GM23338 (cell line): ENCODE measurements around the gene ESPL1. TPM values are rescaled to one million over a fixed set of nuclear protein-coding genes. Genes with fewer than 3 reads are reported as not detected.

Source experiments
- ATAC-seq: fragments of 200-7000 bp; cut with Tn5 transposase; 3 replicates; pipeline ENCODE4 v1.9.1; 2020
- DNase-seq: peaks from one replicate; pipeline ENCODE4 v3.0.0-alpha.2; 2015; ENCODE audit warnings: low spot score
- H2AFZ ChIP-seq: fragments of 200-600 bp; sonication (generic); 2 replicates; pipeline ENCODE4 v1.8.0; 2016; ENCODE audit warnings: antibody characterized with exemption, mild to moderate bottlenecking, moderate library complexity
- H3F3A ChIP-seq: fragments of 200-600 bp; sonication (generic); replicated peaks from 2 replicates; pipeline ENCODE4 v1.8.0; 2017; ENCODE audit warnings: antibody characterized with exemption, mixed run types, low read depth
- H3K27ac ChIP-seq: fragments of 200-600 bp; sonication (generic); 2 replicates; pipeline ENCODE4 v1.6.1; 2016; ENCODE audit warnings: low read depth
- H3K27me3 ChIP-seq: fragments of 200-600 bp; sonication (generic); 2 replicates; pipeline ENCODE4 v1.8.0; 2016; ENCODE audit warnings: mild to moderate bottlenecking, mixed run types, moderate library complexity; ENCODE audit not compliant: insufficient read depth
- H3K36me3 ChIP-seq: fragments of 200-600 bp; sonication (generic); 2 replicates; pipeline ENCODE4 v1.8.0; 2016; ENCODE audit warnings: mild to moderate bottlenecking; ENCODE audit not compliant: insufficient read depth
- H3K4me1 ChIP-seq: fragments of 200-600 bp; sonication (generic); 2 replicates; pipeline ENCODE4 v1.8.0; 2016; ENCODE audit warnings: mild to moderate bottlenecking, moderate library complexity; ENCODE audit not compliant: insufficient read depth
- H3K4me2 ChIP-seq: fragments of 200-600 bp; sonication (generic); 2 replicates; pipeline ENCODE4 v1.7.1; 2017; ENCODE audit warnings: mixed run types
- H3K4me3 ChIP-seq: fragments of 200-600 bp; sonication (generic); 2 replicates; pipeline ENCODE4 v1.6.1; 2016; ENCODE audit warnings: mixed run types
- H3K79me2 ChIP-seq: fragments of 200-600 bp; sonication (generic); replicated peaks from 2 replicates; pipeline ENCODE4 v1.8.0; 2017; ENCODE audit warnings: mild to moderate bottlenecking; ENCODE audit not compliant: insufficient read depth
- H3K9me2 ChIP-seq: fragments of 200-600 bp; sonication (generic); 2 replicates; pipeline ENCODE4 v1.8.0; 2017; ENCODE audit not compliant: insufficient read depth
- H4K20me1 ChIP-seq: fragments of 200-600 bp; sonication (generic); replicated peaks from 2 replicates; pipeline ENCODE4 v1.8.0; 2017; ENCODE audit warnings: mild to moderate bottlenecking; ENCODE audit not compliant: insufficient read depth
- H3K27ac Mint-ChIP-seq: 2 replicates; pipeline ENCODE4 v1.8.0; 2020; ENCODE audit warnings: inconsistent platforms, mild to moderate bottlenecking, moderate library complexity, mixed read lengths
- H3K27me3 Mint-ChIP-seq: 3 replicates; pipeline ENCODE4 v1.8.0; 2022; ENCODE audit warnings: low read depth, mild to moderate bottlenecking, moderate library complexity, mixed read lengths, inconsistent platforms; ENCODE audit not compliant: insufficient read depth, poor library complexity
- H3K36me3 Mint-ChIP-seq: 3 replicates; pipeline ENCODE4 v1.8.0; 2021; ENCODE audit warnings: low read depth, mild to moderate bottlenecking, inconsistent platforms, moderate library complexity, mixed read lengths
- H3K4me1 Mint-ChIP-seq: 3 replicates; pipeline ENCODE4 v1.8.0; 2020; ENCODE audit warnings: mild to moderate bottlenecking, inconsistent platforms, mixed read lengths
- H3K4me3 Mint-ChIP-seq: 3 replicates; pipeline ENCODE4 v1.8.0; 2021; ENCODE audit warnings: moderate library complexity, mild to moderate bottlenecking, inconsistent platforms, mixed read lengths
- H3K9me3 Mint-ChIP-seq: 3 replicates; pipeline ENCODE4 v1.8.0; 2020; ENCODE audit warnings: moderate library complexity, mild to moderate bottlenecking, inconsistent platforms, mixed read lengths
- CREB1 ChIP-seq: fragments of 250-450 bp; sonication (Bioruptor Pico); IDR thresholded peaks from 2 replicates; pipeline ENCODE4 v1.5.0; 2020; ENCODE audit warnings: low read depth, mild to moderate bottlenecking, moderate library complexity
- ETS1 ChIP-seq: IDR thresholded peaks from 2 replicates; pipeline ENCODE4 v1.6.1; 2016; ENCODE audit warnings: antibody characterized with exemption
- EZH2phosphoT487 ChIP-seq: fragments of 200-600 bp; sonication (generic); IDR thresholded peaks from one replicate; pipeline ENCODE4 v1.8.1; 2018; ENCODE audit warnings: antibody characterized with exemption; ENCODE audit not compliant: unreplicated experiment
- JUNB ChIP-seq: IDR thresholded peaks from one replicate; pipeline ENCODE4 v1.6.1; 2016; ENCODE audit warnings: antibody characterized with exemption; ENCODE audit not compliant: unreplicated experiment
- POLR2AphosphoS5 ChIP-seq: IDR thresholded peaks from 2 replicates; pipeline ENCODE4 v1.6.1; 2016; ENCODE audit warnings: antibody characterized with exemption, low read depth
- STAT1 ChIP-seq: IDR thresholded peaks from one replicate; pipeline ENCODE4 v1.6.1; 2016; ENCODE audit warnings: antibody characterized with exemption; ENCODE audit not compliant: unreplicated experiment
- ZNF114 ChIP-seq: fragments of 250-450 bp; sonication (Bioruptor Pico); IDR thresholded peaks from 2 replicates; pipeline ENCODE4 v1.5.0; 2020; ENCODE audit warnings: mild to moderate bottlenecking, moderate library complexity
- polyA plus RNA-seq: library from polyadenylated mRNA; unstranded; fragments of >200 nt; fragmentation: Nextera tagmentation; extraction: Ambion mirVana; gene quantifications from 2 replicates; pipeline ENCODE4 v1.2.1, GENCODE V29; 2016
- total RNA-seq: library from RNA; depleted of rRNA; stranded (reverse); fragments of >200 nt; shearing (Covaris generic); gene quantifications from 2 replicates; pipeline ENCODE4 v1.2.3, GENCODE V29; 2014
- TF ChIP-seq, protein P1 (sequence below): fragments of 250-450 bp; sonication (Bioruptor Pico); IDR thresholded peaks from 2 replicates; pipeline ENCODE4 v1.5.0; 2020; ENCODE audit warnings: mild to moderate bottlenecking, moderate library complexity
- TF ChIP-seq, protein P2 (sequence below), 2 experiments: fragments of 200-600 bp in 1 of 2; sonication (generic) in 1 of 2; conservative IDR thresholded peaks; 2 replicates each; pipeline versions ENCODE4 v1.5.1 to v1.6.1; 2016 to 2017; ENCODE audit warnings: antibody characterized with exemption in 2 of 2, low read depth in 2 of 2, mild to moderate bottlenecking in 2 of 2, moderate library complexity in 1 of 2

The ESPL1 gene
- total and polyA plus RNA-seq, 2 experiments from 2014 or later = 13.2 to 56.5 TPM

- TF ChIP-seq, protein P1, sequence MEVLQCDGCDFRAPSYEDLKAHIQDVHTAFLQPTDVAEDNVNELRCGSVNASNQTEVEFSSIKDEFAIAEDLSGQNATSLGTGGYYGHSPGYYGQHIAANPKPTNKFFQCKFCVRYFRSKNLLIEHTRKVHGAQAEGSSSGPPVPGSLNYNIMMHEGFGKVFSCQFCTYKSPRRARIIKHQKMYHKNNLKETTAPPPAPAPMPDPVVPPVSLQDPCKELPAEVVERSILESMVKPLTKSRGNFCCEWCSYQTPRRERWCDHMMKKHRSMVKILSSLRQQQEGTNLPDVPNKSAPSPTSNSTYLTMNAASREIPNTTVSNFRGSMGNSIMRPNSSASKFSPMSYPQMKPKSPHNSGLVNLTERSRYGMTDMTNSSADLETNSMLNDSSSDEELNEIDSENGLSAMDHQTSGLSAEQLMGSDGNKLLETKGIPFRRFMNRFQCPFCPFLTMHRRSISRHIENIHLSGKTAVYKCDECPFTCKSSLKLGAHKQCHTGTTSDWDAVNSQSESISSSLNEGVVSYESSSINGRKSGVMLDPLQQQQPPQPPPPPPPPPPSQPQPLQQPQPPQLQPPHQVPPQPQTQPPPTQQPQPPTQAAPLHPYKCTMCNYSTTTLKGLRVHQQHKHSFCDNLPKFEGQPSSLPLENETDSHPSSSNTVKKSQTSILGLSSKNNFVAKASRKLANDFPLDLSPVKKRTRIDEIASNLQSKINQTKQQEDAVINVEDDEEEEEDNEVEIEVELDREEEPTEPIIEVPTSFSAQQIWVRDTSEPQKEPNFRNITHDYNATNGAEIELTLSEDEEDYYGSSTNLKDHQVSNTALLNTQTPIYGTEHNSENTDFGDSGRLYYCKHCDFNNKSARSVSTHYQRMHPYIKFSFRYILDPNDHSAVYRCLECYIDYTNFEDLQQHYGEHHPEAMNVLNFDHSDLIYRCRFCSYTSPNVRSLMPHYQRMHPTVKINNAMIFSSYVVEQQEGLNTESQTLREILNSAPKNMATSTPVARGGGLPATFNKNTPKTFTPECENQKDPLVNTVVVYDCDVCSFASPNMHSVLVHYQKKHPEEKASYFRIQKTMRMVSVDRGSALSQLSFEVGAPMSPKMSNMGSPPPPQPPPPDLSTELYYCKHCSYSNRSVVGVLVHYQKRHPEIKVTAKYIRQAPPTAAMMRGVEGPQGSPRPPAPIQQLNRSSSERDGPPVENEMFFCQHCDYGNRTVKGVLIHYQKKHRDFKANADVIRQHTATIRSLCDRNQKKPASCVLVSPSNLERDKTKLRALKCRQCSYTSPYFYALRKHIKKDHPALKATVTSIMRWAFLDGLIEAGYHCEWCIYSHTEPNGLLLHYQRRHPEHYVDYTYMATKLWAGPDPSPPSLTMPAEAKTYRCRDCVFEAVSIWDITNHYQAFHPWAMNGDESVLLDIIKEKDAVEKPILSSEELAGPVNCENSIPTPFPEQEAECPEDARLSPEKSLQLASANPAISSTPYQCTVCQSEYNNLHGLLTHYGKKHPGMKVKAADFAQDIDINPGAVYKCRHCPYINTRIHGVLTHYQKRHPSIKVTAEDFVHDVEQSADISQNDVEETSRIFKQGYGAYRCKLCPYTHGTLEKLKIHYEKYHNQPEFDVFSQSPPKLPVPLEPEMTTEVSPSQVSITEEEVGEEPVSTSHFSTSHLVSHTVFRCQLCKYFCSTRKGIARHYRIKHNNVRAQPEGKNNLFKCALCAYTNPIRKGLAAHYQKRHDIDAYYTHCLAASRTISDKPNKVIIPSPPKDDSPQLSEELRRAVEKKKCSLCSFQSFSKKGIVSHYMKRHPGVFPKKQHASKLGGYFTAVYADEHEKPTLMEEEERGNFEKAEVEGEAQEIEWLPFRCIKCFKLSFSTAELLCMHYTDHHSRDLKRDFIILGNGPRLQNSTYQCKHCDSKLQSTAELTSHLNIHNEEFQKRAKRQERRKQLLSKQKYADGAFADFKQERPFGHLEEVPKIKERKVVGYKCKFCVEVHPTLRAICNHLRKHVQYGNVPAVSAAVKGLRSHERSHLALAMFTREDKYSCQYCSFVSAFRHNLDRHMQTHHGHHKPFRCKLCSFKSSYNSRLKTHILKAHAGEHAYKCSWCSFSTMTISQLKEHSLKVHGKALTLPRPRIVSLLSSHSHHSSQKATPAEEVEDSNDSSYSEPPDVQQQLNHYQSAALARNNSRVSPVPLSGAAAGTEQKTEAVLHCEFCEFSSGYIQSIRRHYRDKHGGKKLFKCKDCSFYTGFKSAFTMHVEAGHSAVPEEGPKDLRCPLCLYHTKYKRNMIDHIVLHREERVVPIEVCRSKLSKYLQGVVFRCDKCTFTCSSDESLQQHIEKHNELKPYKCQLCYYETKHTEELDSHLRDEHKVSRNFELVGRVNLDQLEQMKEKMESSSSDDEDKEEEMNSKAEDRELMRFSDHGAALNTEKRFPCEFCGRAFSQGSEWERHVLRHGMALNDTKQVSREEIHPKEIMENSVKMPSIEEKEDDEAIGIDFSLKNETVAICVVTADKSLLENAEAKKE (CRISPR knock-in tag) = no peak
- TF ChIP-seq EZH2phosphoT487 (no peak), POLR2AphosphoS5 (no peak), ZNF114 (CRISPR knock-in tag) (no peak), ETS1 (no peak), CREB1 (CRISPR knock-in tag) (no peak)
These were observed 41.3 kb upstream of the ESPL1 start (continued) for GRCh38 chr12:53226815-53227214.

DNA sequence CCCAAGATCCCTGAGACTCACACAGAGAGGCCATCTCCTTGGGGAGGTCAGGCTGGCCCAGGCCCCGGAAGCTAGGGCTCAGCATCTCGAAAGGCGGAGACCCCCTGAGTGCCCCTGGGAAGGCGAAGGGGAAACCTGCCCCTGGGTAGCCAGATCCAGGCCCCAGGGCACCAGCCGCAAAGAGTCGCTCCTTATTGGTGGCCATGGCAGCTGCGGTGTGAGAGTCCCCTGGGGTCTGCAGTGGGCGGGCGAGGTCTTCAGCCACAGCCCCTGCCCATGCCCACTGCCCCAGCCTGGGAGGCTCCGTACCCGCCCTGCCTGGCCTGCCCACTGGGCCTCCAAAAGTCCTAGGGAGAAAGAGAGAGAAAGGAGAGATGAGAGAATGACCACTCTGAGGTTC lies 40.8 kb upstream of the ESPL1 start:
- no peaks in the 10 kb centered on the region for H3K9me2 ChIP-seq
- H2AFZ ChIP-seq = no peak overlapping the region
- peaks cover 17% of the 10 kb centered on the region for H3F3A ChIP-seq
- peaks cover 64% of the 10 kb centered on the region for H3K4me1 ChIP-seq
- ATAC-seq (no peak), DNase-seq (no peak)
- no peaks in the 10 kb centered on the region for H4K20me1 ChIP-seq
- no peaks in the 10 kb centered on the region; the same call in 1 of the 2 replicates for H3K36me3 ChIP-seq
- Mint-ChIP-seq H3K4me3 (no peak overlapping the region; the same call in 2 of the 3 replicates), H3K27ac (no peak overlapping the region), H3K36me3 (peaks cover 5% of the 10 kb centered on the region), H3K9me3 (no peaks in the 10 kb centered on the region), H3K27me3 (peaks cover 31% of the 10 kb centered on the region), H3K4me1 (peaks cover 64% of the 10 kb centered on the region)
- H3K79me2 ChIP-seq = peaks cover 4% of the 10 kb centered on the region; the same call in 1 of the 2 replicates
- H3K4me2 ChIP-seq = no peak overlapping the region
- H3K27ac ChIP-seq = no peak overlapping the region
- no peak overlapping the region for H3K4me3 ChIP-seq
- peaks cover 4% of the 10 kb centered on the region; the same call in 1 of the 2 replicates for H3K27me3 ChIP-seq
- TF ChIP-seq JUNB (no peak), STAT1 (no peak), ETS1 (no peak)
- TF ChIP-seq, protein P2, sequence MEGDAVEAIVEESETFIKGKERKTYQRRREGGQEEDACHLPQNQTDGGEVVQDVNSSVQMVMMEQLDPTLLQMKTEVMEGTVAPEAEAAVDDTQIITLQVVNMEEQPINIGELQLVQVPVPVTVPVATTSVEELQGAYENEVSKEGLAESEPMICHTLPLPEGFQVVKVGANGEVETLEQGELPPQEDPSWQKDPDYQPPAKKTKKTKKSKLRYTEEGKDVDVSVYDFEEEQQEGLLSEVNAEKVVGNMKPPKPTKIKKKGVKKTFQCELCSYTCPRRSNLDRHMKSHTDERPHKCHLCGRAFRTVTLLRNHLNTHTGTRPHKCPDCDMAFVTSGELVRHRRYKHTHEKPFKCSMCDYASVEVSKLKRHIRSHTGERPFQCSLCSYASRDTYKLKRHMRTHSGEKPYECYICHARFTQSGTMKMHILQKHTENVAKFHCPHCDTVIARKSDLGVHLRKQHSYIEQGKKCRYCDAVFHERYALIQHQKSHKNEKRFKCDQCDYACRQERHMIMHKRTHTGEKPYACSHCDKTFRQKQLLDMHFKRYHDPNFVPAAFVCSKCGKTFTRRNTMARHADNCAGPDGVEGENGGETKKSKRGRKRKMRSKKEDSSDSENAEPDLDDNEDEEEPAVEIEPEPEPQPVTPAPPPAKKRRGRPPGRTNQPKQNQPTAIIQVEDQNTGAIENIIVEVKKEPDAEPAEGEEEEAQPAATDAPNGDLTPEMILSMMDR (conservative IDR thresholded peaks at IDR 0.05; ENCODE audit: low read depth in 2 of 2) = no peak
